OCI-LY3 (cell line): ENCODE measurements around the gene OSR1.

Experiments used
- H2AFZ ChIP-seq: fragments of 200-600, 300-600 bp; shearing (Covaris generic); 2 replicates; pipeline ENCODE4 v1.6.0; 2014; ENCODE audit warnings: antibody characterized with exemption, low read depth, low read length
- H3K27ac ChIP-seq: fragments of 200-600, 300-600 bp; sonication (generic); 2 replicates; pipeline ENCODE4 v1.5.1; 2014; ENCODE audit warnings: mild to moderate bottlenecking, low read length, moderate library complexity, mixed read lengths
- H3K27me3 ChIP-seq: fragments of 200-600, 300-600 bp; sonication (generic); 2 replicates; pipeline ENCODE4 v1.6.1; 2014; ENCODE audit warnings: low read depth, low read length, mixed read lengths
- H3K36me3 ChIP-seq: fragments of 200-600, 300-600 bp; sonication (generic); replicated peaks from 2 replicates; pipeline ENCODE3; 2014; ENCODE audit warnings: low read depth, low read length, mixed read lengths
- H3K4me1 ChIP-seq: fragments of 300-600, 200-600 bp; sonication (generic); 2 replicates; pipeline ENCODE4 v1.6.1; 2014; ENCODE audit warnings: low read length, mixed read lengths
- H3K4me2 ChIP-seq: fragments of 200-600, 300-600 bp; sonication (generic); 2 replicates; pipeline ENCODE4 v1.6.1; 2014; ENCODE audit warnings: low read length, mixed read lengths
- H3K4me3 ChIP-seq: fragments of 300-600, 200-600 bp; sonication (generic); 2 replicates; pipeline ENCODE4 v1.5.1; 2014; ENCODE audit warnings: antibody characterized with exemption, mild to moderate bottlenecking, low read length, moderate library complexity
- H3K79me2 ChIP-seq: fragments of 300-600, 200-600 bp; shearing (Covaris generic); 2 replicates; pipeline ENCODE4 v1.6.1; 2014; ENCODE audit warnings: mild to moderate bottlenecking, low read length, mixed read lengths
- H3K9ac ChIP-seq: fragments of 300-600, 200-600 bp; shearing (Covaris generic); 2 replicates; pipeline ENCODE4 v1.6.0; 2014; ENCODE audit warnings: mild to moderate bottlenecking, low read length, moderate library complexity
- H3K9me3 ChIP-seq: fragments of 200-600, 300-600 bp; shearing (Covaris generic); 2 replicates; pipeline ENCODE4 v1.6.1; 2014; ENCODE audit warnings: low read length, mixed read lengths; ENCODE audit not compliant: insufficient read depth
- H4K20me1 ChIP-seq: fragments of 200-600, 300-600 bp; sonication (generic); 2 replicates; pipeline ENCODE4 v1.6.1; 2016; ENCODE audit warnings: low read length, mixed read lengths; ENCODE audit not compliant: insufficient read depth
- CTCF ChIP-seq: fragments of 200-600, 300-600 bp; sonication (generic); IDR thresholded peaks from 2 replicates; pipeline ENCODE4 v1.5.1; 2014; ENCODE audit warnings: antibody characterized with exemption, low read length, low read depth
- EZH2phosphoT487 ChIP-seq: fragments of 200-600 bp; shearing (Covaris generic); IDR thresholded peaks from 2 replicates; pipeline ENCODE4 v1.6.1; 2018; ENCODE audit warnings: antibody characterized with exemption, mixed run types, low read depth

The OSR1 gene

DNA sequence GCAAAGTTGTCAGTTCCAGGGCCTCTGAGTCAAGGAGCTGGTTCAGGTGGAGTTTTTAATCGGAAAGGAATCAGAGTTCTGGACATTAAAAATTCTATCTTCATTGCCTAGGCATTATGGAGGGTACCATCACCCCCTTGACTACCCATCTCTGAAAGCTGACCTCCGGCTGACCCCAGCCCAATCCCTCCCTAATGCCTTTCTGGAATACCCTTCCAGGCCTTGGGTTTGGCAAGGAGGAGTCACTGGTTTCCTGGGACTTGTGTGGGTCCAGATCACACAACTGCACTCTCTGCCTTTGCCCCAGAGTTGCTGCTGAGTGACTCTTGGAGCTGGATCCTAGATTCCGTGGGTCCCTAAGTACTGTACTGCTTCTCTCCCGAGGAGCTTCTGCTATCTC, 1.0 kb upstream of the OSR1 start:
- H3K4me3 ChIP-seq: no peak overlapping the region
- H2AFZ ChIP-seq: no peak overlapping the region
- H4K20me1 ChIP-seq: no peaks in the 10 kb centered on the region
- no peaks in the 10 kb centered on the region for H3K79me2 ChIP-seq
- no peaks in the 10 kb centered on the region for H3K36me3 ChIP-seq
- H3K9ac ChIP-seq: no peak overlapping the region
- no peak for TF ChIP-seq EZH2phosphoT487
- no peak for TF ChIP-seq CTCF
- peaks cover 4% of the 10 kb centered on the region; the same call in 1 of the 2 replicates for H3K4me1 ChIP-seq
- H3K4me2 ChIP-seq: no peak overlapping the region
- no peaks in the 10 kb centered on the region for H3K9me3 ChIP-seq
- H3K27ac ChIP-seq: no peak overlapping the region
- H3K27me3 ChIP-seq: peaks cover 14% of the 10 kb centered on the region

GRCh38 chr2:19359021-19359357, 566 bp upstream of the OSR1 start:
- no peak overlapping the region for H2AFZ ChIP-seq
- no peak overlapping the region for H3K9ac ChIP-seq
- no peaks in the 10 kb centered on the region for H4K20me1 ChIP-seq
- H3K4me2 ChIP-seq: no peak overlapping the region
- H3K4me1 ChIP-seq: peaks cover 4% of the 10 kb centered on the region; the same call in 1 of the 2 replicates
- H3K36me3 ChIP-seq: no peaks in the 10 kb centered on the region
- H3K27me3 ChIP-seq: peaks cover 9% of the 10 kb centered on the region
- H3K79me2 ChIP-seq: no peaks in the 10 kb centered on the region
- H3K27ac ChIP-seq: no peak overlapping the region
- H3K4me3 ChIP-seq: no peak overlapping the region
- no peaks in the 10 kb centered on the region for H3K9me3 ChIP-seq
- TF ChIP-seq EZH2phosphoT487 (no peak), CTCF (no peak)

- H3K79me2 ChIP-seq: no peaks in the 10 kb centered on the region
- H3K9me3 ChIP-seq: no peaks in the 10 kb centered on the region
- H2AFZ ChIP-seq: no peak overlapping the region
- no peaks in the 10 kb centered on the region for H3K27me3 ChIP-seq
- no peak overlapping the region for H3K27ac ChIP-seq
- TF ChIP-seq EZH2phosphoT487 (no peak), CTCF (no peak)
- H3K4me1 ChIP-seq: peaks cover 4% of the 10 kb centered on the region; the same call in 1 of the 2 replicates
- no peak overlapping the region for H3K9ac ChIP-seq
- no peaks in the 10 kb centered on the region for H3K36me3 ChIP-seq
- no peak overlapping the region for H3K4me2 ChIP-seq
- H3K4me3 ChIP-seq: no peak overlapping the region
- H4K20me1 ChIP-seq: no peaks in the 10 kb centered on the region
Measured at GRCh38 chr2:19357402-19358241, 801 bp downstream of the OSR1 start.

DNA sequence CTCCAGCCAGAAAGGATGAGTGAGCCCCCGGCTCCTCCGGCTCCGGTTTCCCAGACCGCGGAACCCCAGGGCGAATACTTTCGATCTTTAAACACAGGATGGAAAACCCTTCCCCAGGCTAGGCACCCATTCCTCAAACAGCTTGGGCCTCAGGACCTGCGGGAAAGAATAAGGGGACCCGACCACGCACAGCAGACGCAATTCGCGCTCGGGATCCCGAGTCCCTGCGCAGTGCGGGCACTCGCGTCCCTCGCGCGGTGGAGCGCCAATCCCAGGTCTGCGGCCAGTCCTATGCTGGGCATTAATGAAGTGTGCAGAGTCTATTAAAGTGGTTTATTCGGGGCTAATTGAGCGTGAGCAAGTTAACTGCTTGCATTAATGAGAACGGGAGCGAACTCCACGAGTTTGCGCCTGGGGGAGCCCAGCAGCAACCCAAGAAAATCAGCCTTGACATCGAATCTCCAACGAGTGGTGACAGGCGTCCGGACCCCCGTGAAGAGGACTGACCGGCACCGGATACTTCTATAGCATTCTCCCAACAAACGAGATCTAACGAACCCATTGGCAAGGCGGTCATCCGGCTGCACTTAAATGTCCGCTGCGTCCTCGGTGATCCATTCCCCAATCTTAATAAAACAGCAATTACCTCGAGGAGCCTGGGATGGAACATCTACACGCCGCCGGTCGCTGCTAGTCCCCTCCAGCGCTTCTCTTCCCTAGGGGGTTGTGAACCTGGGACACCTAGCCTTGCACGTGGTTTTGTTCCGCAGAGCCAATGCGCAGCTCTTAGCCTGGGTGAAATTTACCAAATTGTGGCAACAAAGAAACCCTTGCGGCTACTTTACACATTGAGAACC, 1.6 kb downstream of the OSR1 start:
- H4K20me1 ChIP-seq: no peaks in the 10 kb centered on the region
- no peaks in the 10 kb centered on the region for H3K36me3 ChIP-seq
- no peak for TF ChIP-seq EZH2phosphoT487
- no peak for TF ChIP-seq CTCF
- no peak overlapping the region for H3K4me2 ChIP-seq
- H3K9ac ChIP-seq: no peak overlapping the region
- no peaks in the 10 kb centered on the region for H3K4me1 ChIP-seq
- H3K9me3 ChIP-seq: no peaks in the 10 kb centered on the region
- H3K4me3 ChIP-seq: no peak overlapping the region
- H3K79me2 ChIP-seq: no peaks in the 10 kb centered on the region
- no peak overlapping the region for H3K27ac ChIP-seq
- H3K27me3 ChIP-seq: no peaks in the 10 kb centered on the region
- H2AFZ ChIP-seq: no peak overlapping the region
